ENCODE data around the gene TMEM244.
"Not testable (repeated sequence)": the region's sequence is repeated elsewhere in the genome, so short reads cannot be mapped to it uniquely, and the experiment has no call there.

Gene TMEM244

DNA sequence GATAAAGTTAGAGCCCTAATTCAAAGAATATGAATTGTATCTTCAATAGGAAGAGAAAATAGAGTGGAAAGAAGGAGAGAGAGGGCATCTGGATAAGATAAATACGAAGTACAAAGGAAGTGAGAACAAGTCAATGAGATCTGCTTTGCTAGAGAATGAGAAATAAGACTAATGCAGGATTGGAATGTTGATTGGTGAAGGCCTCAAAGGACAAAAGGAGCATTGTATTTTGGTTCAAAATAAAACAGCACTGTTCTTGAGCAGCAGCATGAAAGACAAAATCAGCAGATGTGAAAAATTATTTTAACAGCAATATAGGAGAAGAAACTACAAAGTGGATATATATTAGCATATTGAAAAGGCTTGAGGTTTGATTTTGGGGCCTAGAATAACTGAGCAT lies 5.1 kb upstream of the TMEM244 start:
- no peak for DNase-seq

DNA sequence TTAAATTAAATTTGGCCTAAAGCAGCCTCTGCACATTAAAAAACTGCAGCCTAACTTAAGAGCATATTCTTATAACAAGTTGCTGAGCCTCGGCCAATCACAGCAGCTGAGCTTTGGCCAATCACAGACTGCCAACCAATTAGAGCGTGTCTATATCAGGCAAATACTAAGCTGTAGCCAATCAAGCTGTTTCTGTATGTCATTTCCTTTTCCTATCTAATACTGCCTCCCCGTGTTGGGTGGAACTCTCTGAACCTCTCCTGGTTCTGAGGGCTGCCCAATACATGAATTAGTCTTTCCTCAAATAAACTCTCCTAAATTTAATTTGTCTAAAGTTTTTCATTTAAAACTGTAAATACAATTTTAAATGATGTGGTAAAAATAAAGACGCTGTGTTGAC lies 3.9 kb upstream of the TMEM244 start:
- DNase-seq = no peak

DNA sequence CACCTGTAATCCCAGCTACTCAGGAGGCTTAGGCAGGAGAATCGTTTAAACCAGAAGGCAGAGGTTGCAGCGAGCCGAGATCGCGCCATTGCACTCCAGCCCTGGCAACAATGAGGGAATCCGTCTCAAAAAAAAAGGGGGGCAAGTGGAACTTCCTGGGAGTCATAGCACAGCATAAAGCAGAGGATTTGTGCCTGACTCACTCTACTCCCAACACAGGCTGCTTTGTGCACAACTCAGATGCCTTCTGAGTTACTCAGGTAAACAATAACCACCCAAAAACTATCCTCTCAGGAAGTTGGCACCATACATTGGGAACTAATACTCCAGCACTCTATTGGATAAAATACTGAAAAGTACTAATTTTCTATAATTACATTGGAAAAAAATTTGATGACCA lies 2.5 kb upstream of the TMEM244 start:
- no peak for DNase-seq

DNA sequence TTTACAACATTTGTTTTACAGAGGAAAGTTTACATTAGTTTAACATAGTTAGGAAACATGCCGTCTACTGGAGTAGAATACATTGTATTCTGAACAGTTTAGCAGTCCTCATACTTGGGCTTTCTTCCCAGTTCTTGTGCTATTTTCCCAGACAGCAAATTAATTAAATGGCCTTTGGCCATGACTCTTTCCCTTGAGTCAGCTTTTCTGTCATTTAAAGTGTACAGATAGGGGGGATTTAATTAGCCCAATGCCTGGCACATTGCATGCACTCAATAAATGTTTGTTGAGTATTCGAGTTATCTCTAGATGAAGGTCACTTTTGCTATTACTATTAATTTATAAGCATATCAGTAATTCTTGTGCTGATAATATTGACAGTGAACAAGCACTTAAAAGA lies 1.6 kb downstream of the TMEM244 start:
- no peak for DNase-seq

DNA sequence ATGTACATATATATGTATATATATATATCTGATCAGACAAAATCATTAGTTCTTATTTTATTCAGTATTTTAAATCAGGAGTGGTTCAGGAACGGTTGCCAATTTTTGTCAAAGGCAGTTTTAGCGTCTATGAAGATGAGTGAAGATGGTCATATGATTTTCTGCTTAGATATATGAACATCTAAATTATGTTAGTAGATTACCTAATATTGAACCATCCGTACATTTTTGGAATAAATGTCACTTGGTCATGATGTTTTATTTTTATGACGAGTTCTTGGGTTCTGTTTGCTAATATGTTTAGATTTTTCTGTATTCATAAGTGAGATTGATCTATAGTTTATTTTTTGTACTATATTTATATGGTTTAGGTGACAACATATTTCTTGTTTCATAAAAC lies 3.3 kb downstream of the TMEM244 start:
- no peak for DNase-seq

DNA sequence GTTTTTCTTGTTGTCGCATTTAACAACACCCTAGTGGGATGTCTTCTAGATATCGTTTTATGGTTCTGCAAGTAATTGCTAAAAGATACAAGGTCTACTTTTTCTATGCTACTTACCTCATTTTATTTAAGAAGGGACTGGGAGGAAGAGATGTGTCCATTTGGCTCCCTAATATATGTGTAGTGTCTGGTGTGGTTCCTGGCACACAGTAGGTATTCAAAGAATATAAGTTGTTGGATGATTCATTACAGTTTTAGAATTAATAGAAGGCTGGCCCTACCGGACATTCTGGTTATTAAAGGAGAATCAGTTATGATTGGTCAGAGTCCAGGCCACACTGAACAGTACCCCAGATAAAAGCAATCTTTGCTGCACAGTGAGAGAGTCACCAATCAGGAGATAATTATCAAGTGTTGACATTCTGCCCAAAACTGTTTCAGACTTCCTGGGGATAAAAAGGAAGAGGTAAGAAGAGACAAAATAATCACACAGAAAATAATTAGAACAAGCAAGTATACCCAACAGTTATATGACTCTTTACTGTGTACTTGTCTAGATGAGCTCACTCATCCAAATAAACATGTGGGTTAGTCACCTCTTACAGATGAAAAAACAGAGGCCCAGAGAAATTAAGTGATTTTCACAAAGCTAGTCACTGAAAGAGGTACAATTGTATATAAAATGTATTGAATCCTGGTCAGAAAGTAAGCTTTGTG lies 7.0 kb downstream of the TMEM244 start:
- no peak for DNase-seq

DNA sequence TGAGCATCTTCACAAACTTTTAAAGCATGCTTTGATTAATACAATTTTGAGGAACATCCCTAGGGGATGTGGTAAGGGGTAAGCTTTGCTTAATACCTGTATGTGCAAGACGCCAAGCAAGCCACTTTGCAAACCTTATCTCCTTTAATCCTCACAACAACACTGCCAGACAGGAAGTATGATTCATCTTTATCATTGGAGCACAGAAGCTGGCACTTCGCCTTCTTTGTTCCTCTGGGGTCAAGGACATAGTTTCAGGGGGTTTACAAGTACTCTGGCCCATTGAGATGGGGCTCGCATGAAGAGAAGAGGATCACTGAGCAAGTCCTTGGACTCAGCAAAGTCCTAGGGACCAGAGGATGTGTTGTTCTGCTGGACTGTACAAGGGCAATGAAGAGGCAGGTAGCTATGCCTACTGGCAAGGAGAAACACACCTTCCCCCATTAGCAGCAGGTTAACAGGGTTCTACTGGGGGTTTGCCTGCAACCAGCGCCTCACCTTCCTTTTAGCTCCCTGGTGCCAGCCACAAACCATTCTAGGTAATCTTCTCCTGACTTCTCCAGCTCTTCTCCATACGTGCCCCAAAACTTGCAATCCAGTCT lies 8.8 kb downstream of the TMEM244 start:
- no peak for DNase-seq

DNA sequence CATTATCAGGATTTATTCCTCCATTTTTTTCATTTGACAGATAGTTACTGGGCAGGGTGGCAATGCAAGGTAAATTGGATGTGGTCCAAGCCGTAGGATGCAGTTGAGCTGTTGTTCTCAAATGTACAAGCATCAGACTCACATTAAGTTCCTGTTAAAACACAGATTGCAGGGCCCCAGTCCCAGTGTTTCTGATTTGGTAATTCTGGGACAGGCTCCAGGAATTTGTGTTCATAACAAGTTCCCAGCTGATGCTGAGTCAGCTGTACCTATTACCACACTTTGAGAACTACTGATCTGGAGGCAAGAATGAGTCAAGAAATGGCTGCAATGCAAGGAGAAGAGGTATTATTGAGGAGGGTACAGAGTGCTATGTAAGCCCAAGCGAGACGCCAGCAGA lies 11.7 kb downstream of the TMEM244 start:
- DNase-seq = peak; percentile 12

DNA sequence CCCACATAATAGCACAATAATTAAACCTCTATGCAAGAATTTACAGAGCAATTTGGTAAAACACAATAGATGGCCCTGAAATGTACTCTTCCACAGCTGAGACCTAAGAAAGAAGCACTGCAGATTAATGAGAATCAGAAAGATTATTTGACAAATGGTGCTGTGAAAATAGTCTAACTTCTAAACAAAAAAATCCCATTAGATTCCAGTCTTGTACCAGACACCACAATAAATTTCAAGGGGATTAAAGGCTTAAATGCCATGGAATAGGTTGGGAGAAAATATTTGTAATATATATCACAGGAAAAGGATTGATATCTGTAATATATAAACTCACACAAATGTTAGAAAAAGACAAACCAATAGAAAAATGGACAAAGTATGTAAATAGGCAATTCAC lies 14.4 kb downstream of the TMEM244 start:
- no peak for DNase-seq

DNA sequence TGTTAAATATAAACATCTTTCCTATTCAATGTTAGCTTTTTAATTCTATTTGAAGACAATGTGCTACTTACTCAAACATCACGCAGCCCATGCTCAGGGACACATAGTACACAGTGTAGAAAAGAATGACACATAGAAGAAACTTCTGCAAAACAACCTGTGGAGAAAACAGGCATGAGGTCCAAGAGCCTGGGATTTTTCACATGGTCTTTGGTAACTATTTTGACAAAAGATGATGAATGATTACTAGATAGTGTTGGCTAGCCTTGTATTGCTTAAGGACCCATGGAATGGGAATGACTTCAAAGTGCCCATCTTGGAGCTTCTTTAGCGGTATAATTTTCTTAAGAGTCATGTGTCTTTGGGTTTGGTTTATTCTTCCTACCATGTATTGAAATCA lies 15.4 kb downstream of the TMEM244 start:
- no peak for DNase-seq

DNA sequence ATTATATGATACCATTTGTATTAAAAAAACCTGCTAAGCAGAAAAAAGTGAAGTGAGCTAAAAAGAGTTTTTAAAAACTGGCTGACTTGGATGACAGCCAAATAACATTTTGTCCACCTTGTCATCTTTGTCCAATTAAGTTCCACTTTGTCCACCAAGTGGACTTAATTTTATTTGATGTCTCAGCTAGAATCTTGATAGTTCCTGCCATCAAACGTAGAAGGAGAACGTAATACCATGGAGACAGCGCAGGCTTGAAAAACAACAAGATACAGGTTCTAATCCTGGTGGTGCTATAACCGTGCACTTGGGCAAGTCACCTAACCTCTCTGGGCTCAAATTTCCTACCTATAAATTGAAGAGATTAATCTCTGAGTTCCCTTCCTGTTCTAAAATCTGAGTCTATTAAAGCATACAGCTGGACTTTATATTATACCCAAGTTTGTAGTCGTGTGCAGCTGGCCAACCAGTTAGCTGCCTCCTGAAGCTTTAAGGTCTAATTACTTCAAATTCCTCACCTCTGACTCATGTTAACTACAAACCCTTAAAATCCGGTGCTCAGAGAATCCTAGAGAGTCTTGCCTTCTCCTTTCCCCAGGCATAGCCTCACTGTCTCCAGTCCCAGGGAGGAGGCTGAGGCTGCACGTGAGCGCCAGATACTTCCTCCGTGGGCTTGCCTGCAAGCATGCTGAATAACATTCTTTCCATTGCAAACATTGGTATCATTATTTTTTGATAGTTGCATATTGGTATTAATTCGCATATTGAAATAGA lies 16.8 kb downstream of the TMEM244 start:
- no peak for DNase-seq

DNA sequence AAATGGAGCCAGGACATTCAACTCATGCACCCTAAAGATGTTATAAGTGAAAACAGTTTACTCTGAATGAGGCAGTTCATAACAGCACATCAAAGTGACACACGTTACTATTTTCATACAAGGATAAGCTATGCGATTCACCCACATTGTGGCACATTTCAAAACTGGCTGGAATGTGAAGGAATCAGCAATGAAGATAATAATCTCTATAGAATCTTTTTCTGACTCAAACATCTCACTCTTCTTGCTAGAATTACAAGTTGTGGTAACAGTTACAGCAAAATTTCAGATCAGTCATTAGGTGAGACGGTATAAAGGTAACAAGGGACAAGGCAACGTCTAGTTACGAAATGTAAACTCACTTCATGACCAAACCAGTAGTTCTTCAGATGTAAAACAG lies 17.5 kb downstream of the TMEM244 start:
- DNase-seq = no peak

DNA sequence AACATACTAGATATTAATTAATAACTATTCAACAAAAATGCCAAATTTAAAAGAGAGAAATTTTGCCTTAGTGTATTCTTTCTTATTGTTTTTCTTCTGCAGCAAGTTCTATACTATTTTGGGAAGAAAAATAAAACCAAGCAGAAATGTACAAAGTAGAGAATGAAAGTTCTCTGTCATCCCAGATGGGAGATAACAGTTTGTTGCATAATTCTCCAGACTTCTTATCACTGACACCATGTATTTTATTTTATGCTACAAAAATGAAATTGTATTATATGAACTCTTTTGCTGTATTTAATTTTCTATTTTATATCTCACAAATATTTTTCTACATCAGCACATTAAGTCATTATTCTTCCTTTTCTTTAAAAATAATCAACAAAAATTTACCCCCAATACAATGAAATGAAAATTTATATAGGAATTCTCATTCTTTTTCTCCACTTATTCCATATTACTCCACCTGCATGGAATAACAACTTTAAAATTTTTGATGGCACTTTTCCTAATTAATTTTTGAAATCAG lies 18.2 kb downstream of the TMEM244 start:
- DNase-seq = no peak

DNA sequence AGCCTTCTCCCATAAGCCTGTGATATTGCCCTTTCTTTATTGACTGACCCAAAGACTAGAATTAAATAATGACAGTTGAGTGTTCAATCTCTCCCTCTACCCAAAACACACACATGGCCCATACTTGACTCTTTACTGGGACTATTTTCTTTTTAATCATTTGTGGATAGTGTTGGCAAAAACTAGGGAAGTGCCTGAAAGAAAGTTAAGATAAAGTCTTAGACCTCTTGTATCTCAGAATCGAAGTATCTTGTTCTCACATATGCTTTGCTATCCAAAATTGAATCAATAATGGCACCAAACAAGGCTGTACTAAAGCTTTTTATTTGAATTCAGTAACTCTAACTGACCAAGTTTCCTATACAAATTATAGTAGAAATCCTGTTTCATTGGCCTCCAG lies 19.0 kb downstream of the TMEM244 start:
- DNase-seq = no peak

DNA sequence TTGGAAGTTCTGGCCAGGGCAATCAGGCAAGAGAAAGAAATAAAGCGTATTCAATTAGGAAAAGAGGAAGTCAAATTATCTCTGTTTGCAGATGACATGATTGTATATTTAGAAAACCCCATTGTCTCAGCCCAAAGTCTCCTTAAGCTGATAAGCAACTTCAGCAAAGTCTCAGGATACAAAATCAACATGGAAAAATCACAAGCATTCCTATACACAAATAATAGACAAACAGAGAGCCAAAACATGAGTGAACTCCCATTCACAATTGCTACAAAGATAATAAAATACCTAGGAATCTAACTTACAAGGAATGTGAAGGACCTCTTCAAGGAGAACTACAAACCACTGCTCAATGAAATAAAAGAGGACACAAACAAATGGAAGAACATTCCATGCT lies 21.6 kb downstream of the TMEM244 start:
- DNase-seq = not testable (repeated sequence)

DNA sequence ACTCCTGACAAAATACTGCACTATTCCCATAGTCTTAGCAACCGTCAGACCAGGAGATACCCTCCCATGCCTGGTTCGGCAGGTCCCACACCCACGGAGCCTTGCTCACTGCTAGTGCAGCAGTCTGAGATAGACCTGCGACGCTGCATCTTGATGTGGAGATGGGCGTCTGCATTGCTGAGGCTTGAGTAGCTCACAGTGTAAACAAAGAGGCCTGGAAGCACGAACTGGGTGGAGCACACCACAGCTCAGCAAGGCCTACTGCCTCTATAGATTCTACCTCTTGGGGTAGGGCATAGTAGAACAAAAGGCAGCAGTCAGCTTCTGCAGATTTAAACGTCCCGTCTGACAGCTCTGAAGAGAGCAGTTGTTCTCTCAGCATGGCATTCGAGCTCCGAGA lies 25.4 kb downstream of the TMEM244 start:
- DNase-seq = no peak

DNA sequence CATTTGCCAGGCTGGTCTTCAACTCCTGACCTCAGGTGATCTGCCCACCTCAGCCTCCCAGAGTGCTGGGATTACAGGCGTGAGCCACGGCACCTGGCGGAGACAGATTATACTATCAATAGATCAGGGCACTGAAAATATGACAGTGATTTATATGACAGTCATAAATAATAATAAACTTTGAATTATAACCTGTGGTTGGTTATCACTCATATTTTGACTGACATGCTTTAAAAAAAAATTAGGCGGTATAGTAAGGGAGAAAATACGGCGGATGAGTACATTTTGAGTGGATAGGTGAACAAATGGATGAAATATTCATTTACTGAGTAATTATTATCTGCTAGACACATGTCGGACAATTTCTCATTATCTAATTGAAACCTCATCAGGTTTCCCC lies 28.8 kb downstream of the TMEM244 start:
- no peak for DNase-seq

DNA sequence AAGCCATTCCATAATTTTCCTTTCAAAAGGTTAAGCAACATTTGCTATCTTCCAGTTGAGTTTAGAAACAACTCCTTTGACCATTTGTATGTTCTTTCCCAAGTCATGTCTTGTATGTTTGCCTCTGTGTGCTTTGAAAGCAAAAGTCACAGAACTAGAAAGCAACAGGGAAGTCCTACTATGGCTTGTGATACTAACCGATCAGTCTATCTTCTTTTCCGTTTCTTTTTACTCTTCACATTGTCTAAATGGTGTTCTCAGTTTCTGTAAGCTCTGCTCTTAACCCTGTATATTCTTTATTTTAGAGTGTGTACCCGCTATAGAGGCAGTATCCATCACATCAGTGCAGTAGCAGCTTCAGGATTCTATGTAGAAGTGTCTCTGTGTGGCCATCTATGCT lies 32.9 kb downstream of the TMEM244 start:
- no peak for DNase-seq

DNA sequence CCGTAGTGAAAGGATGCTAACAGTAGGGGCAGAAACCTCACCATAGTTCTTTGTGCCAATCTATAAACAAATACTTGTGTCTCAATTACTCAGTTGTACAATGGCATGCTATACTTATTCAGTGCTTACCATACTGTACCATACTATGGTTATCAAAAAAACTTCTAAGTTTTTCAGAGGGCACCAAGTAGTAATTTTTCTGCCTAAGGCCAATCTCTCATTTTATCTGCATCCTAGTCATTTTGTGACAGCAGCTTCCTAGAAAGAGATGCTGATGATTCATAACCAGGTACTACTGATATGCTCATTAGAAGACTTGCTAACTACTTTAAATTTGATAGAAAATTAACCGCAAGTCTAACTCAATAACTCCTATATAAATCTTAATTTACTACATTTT lies 42.9 kb downstream of the TMEM244 start:
- DNase-seq = no peak

DNA sequence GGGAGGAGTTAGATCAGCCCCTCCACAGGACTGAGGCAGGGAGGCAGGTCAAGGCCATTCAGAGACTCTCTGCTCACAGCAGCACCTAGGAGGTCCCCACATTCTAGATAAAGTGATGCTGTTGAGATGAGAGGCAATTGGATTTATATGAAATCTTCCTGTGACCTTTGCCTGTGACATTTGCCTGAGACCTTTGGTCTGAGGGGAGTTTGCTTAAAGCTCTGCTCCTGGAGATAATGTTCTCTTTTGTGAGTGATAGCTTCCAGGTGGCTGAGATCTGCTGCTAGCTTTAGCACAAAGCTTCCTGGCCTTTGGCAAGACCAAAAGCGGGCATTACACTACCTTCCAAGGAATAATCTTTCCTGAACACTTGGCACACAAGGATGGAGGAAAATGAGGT lies 43.3 kb downstream of the TMEM244 start:
- no peak for DNase-seq

DNA sequence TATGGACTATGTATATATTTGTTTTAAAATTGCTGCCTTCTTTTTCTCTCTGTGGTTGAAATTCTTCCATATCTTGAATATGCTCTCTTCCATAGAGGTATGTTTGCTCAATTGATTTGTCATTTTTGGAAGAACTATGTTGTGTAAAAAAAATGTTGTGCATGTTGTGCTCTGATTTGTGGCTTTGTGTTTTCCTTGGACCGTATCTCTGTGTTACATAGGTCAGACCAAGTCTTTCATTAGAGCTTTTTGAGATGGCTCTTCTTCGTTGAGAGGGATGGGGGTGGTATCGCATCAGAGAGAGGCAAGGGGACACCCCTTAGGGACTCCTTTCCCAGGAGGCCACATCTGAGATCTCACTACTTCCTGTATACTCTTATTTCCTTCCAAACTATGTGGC lies 43.8 kb downstream of the TMEM244 start:
- no peak for DNase-seq

DNA sequence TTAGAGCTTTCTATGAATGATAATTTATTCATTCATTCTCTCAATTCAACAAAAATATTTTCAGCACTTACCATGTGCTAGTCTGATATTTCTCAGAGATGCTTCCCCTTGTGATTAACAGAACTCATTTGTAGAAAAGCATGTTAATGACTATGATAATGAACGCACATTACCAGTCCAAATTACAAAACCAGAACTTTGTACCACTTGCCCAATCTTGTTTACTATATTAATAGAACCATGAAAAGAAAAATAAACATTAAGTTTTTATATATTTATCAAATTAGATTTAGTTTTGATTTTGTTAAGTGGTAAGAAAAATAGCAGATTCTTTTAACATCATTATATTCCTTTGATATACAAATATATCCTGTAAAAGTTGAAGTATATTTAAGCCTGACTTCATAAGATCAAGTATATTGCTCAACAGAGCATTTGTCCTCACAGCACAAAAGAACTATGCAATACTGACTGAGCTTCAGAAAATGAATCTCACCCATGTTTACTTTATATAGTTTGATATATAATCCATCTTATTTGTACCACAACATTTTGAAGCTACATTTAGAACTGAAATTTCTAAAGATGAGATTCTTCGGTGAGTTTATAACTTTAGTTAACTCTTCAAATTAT lies 48.9 kb downstream of the TMEM244 start:
- no peak for DNase-seq

DNA sequence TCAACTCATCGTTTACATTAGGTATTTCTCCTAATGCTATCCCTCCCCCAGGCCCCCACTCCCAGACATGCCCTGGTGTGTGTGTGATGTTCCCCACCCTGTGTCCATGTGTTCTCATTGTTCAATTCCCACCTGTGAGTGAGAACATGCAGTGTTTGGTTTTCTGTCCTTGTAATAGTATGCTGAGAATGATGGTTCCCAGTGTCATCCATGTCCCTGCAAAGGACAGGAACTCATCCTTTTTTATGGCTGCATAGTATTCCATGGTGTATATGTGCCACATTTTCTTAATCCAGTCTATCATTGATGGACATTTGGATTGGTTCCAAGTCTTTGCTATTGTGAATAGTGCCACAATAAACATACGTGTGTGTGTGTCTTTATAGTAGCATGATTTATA lies 54.0 kb downstream of the TMEM244 start:
- DNase-seq = not testable (repeated sequence)

DNA sequence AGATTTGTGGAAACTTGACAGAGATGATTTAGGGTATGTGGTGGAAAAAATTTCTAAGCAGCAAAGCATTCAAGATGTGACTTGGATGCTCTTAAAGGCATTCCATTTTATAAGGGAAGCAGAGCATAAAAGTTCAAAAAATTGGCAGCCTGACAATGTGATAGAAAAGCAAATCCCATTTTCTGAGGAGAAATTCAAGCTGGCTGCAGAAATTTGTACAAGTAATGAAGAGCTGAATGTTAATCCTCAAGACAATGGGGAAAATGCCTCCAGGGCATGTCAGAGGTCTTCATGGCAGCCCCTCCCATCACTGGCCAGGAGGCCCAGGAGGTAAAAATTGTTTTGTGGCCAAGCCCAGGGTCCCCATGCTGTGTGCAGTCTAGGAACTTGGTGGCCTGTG lies 58.2 kb downstream of the TMEM244 start:
- DNase-seq = not testable (repeated sequence)

All from suppressor macrophage treated with lipopolysaccharide for 4 hours (primary cell).